Keratinocyte (primary cell): ENCODE results near the gene METTL22.

Source experiments
- CTCF ChIP-seq, 3 experiments: IDR thresholded peaks in 1 of 3; conservative IDR thresholded peaks in 1 of 3; optimal IDR thresholded peaks in 1 of 3; 2 replicates in 2 of 3; 3 replicates in 1 of 3; pipeline versions ENCODE3 to v1.5.1; 2011; ENCODE audit warnings: low read length in 3 of 3, mild to moderate bottlenecking in 3 of 3, moderate library complexity in 2 of 3, control low read depth in 1 of 3, inconsistent platforms in 1 of 3; ENCODE audit not compliant: insufficient read depth in 2 of 3; ENCODE audit errors: extremely low read depth in 1 of 3
- EZH2 ChIP-seq: IDR thresholded peaks from one replicate; pipeline ENCODE4 v1.6.1; 2012; ENCODE audit warnings: inconsistent platforms, mild to moderate bottlenecking, low read length, moderate library complexity

GRCh38 chr16:8676160-8676547 is 54.7 kb downstream of the METTL22 start:
- no peak for TF ChIP-seq CTCF (optimal IDR thresholded peaks at IDR 0.05 in 1 of 3, IDR thresholded peaks at IDR 0.05 in 1 of 3, conservative IDR thresholded peaks at IDR 0.05 in 1 of 3; ENCODE audit: extremely low read depth in 1 of 3, insufficient read depth in 2 of 3, low read length in 3 of 3)
- no peak for TF ChIP-seq EZH2
